ENCODE data around the gene LRRFIP2.

Gene LRRFIP2

DNA sequence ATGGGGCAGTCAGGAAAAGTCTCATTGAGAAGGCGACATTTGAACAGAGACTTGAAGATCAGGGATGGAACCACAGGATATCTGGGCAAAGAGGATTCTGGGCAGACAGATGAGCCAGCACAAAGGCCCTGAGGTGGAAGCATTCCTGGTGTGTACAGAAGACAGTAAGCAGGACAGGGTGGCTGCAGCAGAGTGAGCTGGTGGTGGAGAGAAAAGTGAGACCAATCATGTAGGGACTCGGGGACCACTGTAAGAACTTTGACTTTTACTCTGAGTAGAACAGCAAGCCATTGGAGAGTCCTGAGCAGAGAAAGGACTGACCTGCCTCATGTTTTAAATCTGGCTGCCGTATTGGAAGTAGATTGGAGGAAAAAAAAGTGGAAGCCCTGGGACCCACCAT, 29.9 kb upstream of the LRRFIP2 start:
- in situ Hi-C loops (cut with HindIII; ENCODE audit: low sequenced_read_pairs), result no loop called here
- no peak overlapping the region for H3K4me3 ChIP-seq (ENCODE audit: low read depth, low read length)
- no peak for DNase-seq (ENCODE audit: low read depth, low spot score)
- no peak for TF ChIP-seq CTCF (IDR thresholded peaks at IDR 0.05; ENCODE audit: low read depth, low read length)

DNA sequence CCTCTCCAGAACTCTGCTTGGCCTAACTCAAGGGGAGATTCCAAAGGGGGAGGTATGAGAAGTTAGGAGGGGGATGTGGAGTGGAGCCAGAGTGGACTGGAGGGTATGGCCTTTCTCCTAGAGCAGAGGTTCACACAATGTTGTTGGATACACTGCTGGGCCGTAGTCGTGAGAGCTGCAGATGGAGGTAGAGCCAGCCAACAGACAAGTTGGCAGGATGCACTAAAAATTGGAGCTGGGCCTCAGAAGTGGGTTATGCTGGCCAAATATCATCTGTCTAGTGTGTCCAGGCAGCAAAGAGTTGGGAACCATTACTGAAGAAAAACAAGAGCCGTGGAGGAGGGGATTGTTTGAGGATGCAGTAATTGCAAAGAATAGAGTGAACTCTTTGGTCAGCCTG, 27.7 kb upstream of the LRRFIP2 start:
- no peak for DNase-seq (ENCODE audit: low read depth, low spot score)
- H3K4me3 ChIP-seq (ENCODE audit: low read depth, low read length), result no peak overlapping the region
- no peak for TF ChIP-seq CTCF (IDR thresholded peaks at IDR 0.05; ENCODE audit: low read depth, low read length)
- in situ Hi-C loops (cut with HindIII; ENCODE audit: low sequenced_read_pairs), result no loop called here

DNA sequence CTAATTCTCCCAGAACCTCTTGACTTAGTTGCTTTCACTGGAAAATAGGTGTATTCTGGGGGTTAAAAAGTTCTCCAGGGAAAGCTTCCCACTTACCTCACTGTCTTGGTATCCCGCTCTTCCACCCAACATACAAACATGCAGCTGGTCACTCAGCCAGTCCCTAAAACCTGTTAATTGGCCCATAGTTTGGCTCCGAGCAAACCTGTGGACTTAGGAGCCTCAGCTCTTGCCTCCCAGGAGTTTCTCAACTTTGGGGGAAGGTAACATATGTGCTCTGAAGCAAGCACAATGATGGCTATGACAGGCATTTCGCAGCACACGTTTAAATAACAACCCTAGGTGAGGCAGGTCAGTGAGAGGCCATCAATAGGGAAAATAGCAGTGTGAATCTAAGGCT, 25.8 kb upstream of the LRRFIP2 start:
- DNase-seq (ENCODE audit: low read depth, low spot score), result no peak
- TF ChIP-seq CTCF (IDR thresholded peaks at IDR 0.05; ENCODE audit: low read depth, low read length), result no peak
- in situ Hi-C loops (cut with HindIII; ENCODE audit: low sequenced_read_pairs), result no loop called here
- H3K4me3 ChIP-seq (ENCODE audit: low read depth, low read length), result no peak overlapping the region

DNA sequence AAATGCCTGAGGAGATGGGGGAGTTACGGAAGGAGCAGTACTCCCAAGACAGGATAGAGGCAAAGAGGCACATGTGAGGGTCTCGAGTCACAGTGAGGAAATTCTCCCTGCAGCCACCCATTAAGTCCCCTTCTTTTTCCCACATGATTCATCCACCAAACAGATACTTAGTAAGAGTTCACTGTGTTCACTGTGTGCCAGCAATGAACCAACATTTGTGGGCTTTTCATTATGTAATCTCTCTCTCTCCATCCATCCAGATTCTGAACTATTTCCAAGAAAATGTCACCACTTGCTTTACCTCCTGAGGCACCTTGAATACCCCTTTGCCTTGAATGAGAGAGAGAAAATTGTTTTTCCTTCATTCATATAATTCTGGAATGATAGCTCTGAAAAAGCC, 24.6 kb upstream of the LRRFIP2 start:
- no peak overlapping the region for H3K4me3 ChIP-seq (ENCODE audit: low read depth, low read length)
- peak; percentile 57 for DNase-seq (ENCODE audit: low read depth, low spot score)
- TF ChIP-seq CTCF (IDR thresholded peaks at IDR 0.05; ENCODE audit: low read depth, low read length), result no peak
- in situ Hi-C loops (cut with HindIII; ENCODE audit: low sequenced_read_pairs), result no loop called here

- no peak for DNase-seq (ENCODE audit: low read depth, low spot score)
- no peak overlapping the region for H3K4me3 ChIP-seq (ENCODE audit: low read depth, low read length)
- no peak for TF ChIP-seq CTCF (IDR thresholded peaks at IDR 0.05; ENCODE audit: low read depth, low read length)
- in situ Hi-C loops (cut with HindIII; ENCODE audit: low sequenced_read_pairs), result no loop called here
Measured at GRCh38 chr3:37198547-37198946, 24.2 kb upstream of the LRRFIP2 start.

DNA sequence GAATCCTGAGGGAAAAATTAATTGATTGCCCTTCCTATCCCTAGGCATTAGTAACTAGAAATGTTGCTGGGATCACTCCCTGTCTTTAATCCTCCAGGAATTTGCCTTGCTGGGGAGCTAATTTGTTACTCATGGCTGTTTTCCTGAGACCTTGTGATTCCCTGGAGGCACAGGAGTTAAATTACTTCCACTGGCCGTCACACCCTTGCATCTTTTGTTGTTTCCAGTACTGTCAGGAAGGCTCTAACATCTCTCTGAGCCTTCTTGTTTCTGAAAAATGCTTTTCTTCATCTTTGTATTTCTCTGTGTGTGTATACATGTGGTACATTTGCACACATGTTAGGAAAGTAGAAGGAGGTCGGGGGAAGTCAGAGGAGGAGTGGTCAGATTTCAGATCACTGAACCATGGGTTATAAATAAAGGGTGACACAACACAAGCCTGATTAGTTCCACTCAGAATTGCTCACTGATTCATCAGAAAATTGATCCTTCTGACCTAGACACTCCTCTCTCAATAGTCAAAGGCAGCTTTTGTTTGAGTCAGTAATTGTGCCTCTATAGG, 23.5 kb upstream of the LRRFIP2 start:
- in situ Hi-C loops (cut with HindIII; ENCODE audit: low sequenced_read_pairs), result no loop called here
- peak; percentile 68 for DNase-seq (ENCODE audit: low read depth, low spot score)
- no peak for TF ChIP-seq CTCF (IDR thresholded peaks at IDR 0.05; ENCODE audit: low read depth, low read length)
- no peak overlapping the region for H3K4me3 ChIP-seq (ENCODE audit: low read depth, low read length)

- no peak for DNase-seq (ENCODE audit: low read depth, low spot score)
- TF ChIP-seq CTCF (IDR thresholded peaks at IDR 0.05; ENCODE audit: low read depth, low read length), result no peak
- in situ Hi-C loops (cut with HindIII; ENCODE audit: low sequenced_read_pairs), result no loop called here
- H3K4me3 ChIP-seq (ENCODE audit: low read depth, low read length), result no peak overlapping the region
Measured at GRCh38 chr3:37194533-37194932, 20.2 kb upstream of the LRRFIP2 start.
